Memory B cell (primary cell): ENCODE measurements around the gene ATP6AP1.
A peak's percentile ranks its signal among the peaks of the same experiment; 100 is the strongest.
"Not testable (repeated sequence)": the region's sequence is repeated elsewhere in the genome, so short reads cannot be mapped to it uniquely, and the experiment has no call there.

Source experiments
- ATAC-seq: fragments of 150-1000 bp; cut with Tn5 transposase; 2 replicates; pipeline ENCODE4 v1.10.0; 2021; ENCODE audit warnings: low read depth, mild to moderate bottlenecking, moderate library complexity
- DNase-seq, 2 donors: peaks; one replicate each; pipeline ENCODE4 v3.0.0; 2022; ENCODE audit warnings: low spot score in 2 of 2
- H3K27ac Mint-ChIP-seq: one replicate; pipeline ENCODE4 v1.8.0; 2022; ENCODE audit warnings: mild to moderate bottlenecking, moderate library complexity, mixed read lengths
- H3K27me3 Mint-ChIP-seq: one replicate; pipeline ENCODE4 v1.8.0; 2022; ENCODE audit warnings: mixed read lengths
- H3K36me3 Mint-ChIP-seq: one replicate; pipeline ENCODE4 v1.8.0; 2022; ENCODE audit warnings: mild to moderate bottlenecking, mixed read lengths
- H3K4me1 Mint-ChIP-seq: one replicate; pipeline ENCODE4 v1.8.0; 2022; ENCODE audit warnings: mixed read lengths
- H3K4me3 Mint-ChIP-seq: one replicate; pipeline ENCODE4 v1.8.0; 2022; ENCODE audit warnings: mild to moderate bottlenecking, moderate library complexity, mixed read lengths
- H3K9me3 Mint-ChIP-seq: one replicate; pipeline ENCODE4 v1.8.0; 2022; ENCODE audit warnings: mixed read lengths

Gene ATP6AP1

DNA sequence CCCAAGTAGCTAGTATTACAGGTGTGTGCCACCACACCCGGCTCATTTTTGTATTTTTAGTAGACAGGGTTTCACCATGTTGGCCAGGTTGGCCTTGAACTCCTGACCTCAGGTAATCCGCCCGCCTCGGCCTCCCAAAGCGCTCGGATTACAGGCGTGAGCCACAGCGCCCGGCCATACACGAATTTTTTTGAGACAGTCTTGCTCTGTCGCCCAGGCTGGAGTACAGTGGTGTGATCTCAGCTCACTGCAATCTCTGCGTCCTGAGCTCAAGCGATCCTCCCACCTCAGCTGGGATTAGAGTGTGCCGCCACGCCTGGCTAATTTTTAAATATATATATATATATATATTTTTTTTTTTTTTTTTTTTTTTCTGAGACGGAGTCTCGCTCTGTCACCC is 32.1 kb upstream of the ATP6AP1 start:
- H3K27me3 Mint-ChIP-seq, result not testable (repeated sequence)

DNA sequence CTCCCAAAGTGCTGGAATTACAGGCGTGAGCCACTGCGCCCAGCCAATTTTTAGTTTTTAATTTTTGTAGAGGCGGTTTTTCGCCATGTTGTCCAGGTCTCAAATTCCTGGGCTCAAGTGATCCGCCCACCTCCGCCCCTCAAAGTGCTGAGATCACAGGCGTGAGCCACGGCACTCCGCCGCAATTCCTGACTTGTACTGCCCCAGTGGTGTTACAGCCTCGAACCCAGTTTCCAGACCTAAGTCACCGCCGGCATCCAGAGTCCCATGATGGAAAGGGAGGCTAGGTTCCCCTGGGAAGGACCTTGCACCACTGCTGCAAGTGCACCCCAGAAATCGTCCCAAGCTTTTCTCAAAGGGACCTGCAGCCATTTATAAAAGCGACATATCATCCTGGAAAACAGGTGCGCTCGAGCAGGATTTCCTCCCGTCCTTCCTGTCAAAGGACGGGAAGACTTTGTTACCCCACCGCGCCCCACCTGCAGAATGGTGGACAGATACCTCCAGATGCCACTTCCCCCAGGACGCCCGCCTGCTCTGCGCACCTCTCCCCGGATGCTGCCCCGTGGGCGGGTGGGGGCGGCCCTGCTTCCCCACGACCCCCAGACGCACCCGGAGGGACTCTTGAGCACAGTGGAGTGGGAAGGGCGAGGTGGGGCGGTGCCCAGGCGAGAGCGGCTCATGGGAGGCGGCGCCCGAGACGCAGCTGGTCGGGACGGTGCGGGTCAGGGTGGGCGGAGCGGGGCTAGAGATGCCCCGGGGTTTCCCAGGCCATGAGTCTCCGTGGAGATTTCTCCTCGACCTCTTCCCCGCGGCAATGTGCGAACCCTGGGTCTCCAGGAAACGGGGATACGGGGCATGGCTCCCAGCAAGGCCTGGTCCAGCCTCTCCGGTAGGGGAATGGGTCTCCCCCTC is 31.2 kb upstream of the ATP6AP1 start:
- Mint-ChIP-seq H3K27me3 (no peaks in the 10 kb centered on the region), H3K36me3 (peaks cover 9% of the 10 kb centered on the region), H3K4me3 (peak overlapping the region; percentile 98), H3K9me3 (no peaks in the 10 kb centered on the region), H3K27ac (peak overlapping the region; percentile 99), H3K4me1 (peaks cover 12% of the 10 kb centered on the region)
- DNase-seq (peak; percentile 52 to 57), ATAC-seq (peak; percentile 59)

More for the DNA sequence above, 32.1 kb upstream of the ATP6AP1 start:
- Mint-ChIP-seq H3K4me1 (peaks cover 12% of the 10 kb centered on the region), H3K4me3 (peak overlapping the region; percentile 98)
- H3K9me3 Mint-ChIP-seq, ATAC-seq, H3K27ac Mint-ChIP-seq, DNase-seq, H3K36me3 Mint-ChIP-seq: not testable (repeated sequence)

DNA sequence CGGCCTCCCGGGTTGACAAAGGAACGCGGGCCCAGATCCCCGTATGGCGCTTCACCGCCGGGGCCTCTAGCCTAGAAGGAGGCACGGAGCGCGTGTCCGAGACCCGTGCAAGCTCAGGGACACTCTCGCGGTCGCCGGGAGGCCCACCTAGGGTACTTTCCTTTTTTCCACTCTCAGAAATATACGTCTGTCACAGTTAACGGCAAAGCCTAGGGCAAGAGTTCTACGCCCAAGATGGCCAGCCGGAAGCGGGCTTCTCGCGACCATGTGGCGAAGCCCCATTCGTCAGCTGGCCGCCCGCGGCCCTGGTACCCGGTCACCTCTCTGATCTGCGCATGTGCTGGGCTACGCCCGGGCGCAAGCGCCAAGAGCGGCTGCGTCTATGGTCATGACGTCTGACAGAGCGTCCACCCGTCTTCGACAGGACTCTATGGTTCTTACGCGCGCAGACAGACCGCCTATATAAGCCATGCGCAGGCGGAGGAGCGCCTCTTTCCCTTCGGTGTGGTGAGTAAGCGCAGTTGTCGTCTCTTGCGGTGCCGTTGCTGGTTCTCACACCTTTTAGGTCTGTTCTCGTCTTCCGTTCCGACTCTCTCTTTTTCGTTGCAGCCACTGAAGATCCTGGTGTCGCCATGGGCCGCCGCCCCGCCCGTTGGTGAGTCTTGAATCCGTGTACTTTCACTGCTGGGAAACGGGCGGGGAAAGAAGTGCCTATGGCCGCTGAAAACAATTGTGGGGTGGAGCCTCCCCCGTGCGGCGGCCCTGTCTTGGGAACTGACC is 30.4 kb upstream of the ATP6AP1 start, which contains the start of gene RPL10:
Gene RPL10 (plus strand): TSS at position 490 of the 780 bp plus-strand sequence. CDS start 143 bp downstream, at position 633.
- H3K27me3 Mint-ChIP-seq, result no peaks in the 10 kb centered on the region
- peak; percentile 75 to 84 for DNase-seq
- peak; percentile 75 for ATAC-seq
- H3K9me3 Mint-ChIP-seq, result no peaks in the 10 kb centered on the region
- peaks cover 9% of the 10 kb centered on the region for H3K36me3 Mint-ChIP-seq
- peak within 1 kb of the TSS; percentile 98 for H3K4me3 Mint-ChIP-seq
- H3K4me1 Mint-ChIP-seq, result peaks cover 12% of the 10 kb centered on the region
- peak within 1 kb of the TSS; percentile 99 for H3K27ac Mint-ChIP-seq

DNA sequence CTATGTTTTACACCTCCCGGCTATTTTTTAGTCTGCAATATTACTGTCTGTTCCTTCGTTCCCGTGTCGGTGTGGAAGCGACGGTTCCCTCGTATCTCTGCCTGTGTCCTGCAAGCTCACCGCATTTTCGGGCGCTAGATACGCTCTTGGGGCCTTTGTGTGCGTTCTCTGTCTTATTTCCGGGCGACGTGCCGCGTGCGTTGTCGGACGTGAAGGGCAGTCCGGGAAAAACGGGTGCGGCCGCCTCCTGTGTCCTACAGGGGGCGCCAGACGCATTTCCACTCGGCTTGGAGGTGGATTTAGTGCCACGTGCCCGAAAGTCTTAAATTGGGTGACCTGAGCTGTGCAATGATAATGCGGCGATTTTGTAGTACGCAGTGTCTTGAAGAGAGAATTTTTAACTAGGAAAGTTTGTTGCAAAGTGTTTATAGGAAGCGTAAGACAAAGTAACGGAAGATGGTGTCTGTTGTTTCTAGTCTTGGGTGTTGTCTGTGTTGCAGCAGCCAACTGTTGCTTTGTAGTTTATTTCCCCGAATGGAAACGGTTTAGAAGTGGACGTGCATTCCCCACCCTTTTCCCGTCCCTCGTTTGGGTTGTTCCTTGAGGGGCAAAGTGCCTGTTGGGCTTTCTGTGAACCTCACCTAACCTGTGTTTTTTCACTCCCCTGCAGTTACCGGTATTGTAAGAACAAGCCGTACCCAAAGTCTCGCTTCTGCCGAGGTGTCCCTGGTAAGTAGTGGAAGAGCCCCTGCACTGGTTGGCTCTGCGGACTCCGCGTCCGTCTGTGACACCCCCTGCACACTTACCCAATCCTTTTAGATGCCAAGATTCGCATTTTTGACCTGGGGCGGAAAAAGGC is 29.6 kb upstream of the ATP6AP1 start:
- peak; percentile 73 to 77 for DNase-seq
- Mint-ChIP-seq H3K36me3 (peaks cover 11% of the 10 kb centered on the region), H3K4me3 (peak overlapping the region; percentile 98), H3K27ac (peak overlapping the region; percentile 99), H3K9me3 (no peaks in the 10 kb centered on the region), H3K27me3 (no peaks in the 10 kb centered on the region), H3K4me1 (peaks cover 12% of the 10 kb centered on the region)
- peak; percentile 39 for ATAC-seq

DNA sequence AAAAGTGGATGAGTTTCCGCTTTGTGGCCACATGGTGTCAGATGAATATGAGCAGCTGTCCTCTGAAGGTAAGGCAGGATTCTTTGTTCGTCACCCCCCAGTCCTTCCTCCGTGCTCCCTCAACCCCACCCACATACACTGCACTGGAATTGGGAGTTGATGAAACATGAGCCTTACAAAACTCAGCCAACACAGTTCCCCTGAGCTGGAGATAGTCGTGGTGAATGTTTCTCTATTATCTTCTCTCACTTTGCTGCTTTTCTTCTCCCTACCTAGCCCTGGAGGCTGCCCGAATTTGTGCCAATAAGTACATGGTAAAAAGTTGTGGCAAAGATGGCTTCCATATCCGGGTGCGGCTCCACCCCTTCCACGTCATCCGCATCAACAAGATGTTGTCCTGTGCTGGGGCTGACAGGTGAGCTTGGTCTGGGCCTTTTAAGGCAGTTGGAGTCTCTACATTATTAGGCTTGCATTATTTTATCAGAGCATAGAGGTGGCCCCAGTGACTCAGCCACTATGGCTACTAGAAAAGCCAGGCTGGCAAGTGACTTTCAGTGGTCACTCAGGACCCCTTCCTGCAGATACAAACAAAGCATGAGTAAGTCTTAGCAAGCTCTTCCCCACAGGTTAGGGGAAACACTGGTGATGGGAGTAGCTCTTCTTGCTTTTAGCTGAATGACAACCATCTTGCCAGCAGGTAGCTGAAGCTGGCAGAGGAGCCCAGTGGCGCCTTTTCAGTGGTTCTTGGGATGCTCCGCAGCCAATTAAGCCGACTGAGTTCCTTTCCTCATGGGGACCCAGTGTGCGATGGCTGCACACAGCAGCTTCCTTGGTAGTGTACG is 28.7 kb upstream of the ATP6AP1 start:
- peak overlapping the region; percentile 99 for H3K27ac Mint-ChIP-seq
- no peak for ATAC-seq
- DNase-seq, result no peak
- H3K27me3 Mint-ChIP-seq, result no peaks in the 10 kb centered on the region
- peaks cover 11% of the 10 kb centered on the region for H3K36me3 Mint-ChIP-seq
- no peaks in the 10 kb centered on the region for H3K9me3 Mint-ChIP-seq
- peaks cover 12% of the 10 kb centered on the region for H3K4me1 Mint-ChIP-seq
- H3K4me3 Mint-ChIP-seq, result peak overlapping the region; percentile 98

DNA sequence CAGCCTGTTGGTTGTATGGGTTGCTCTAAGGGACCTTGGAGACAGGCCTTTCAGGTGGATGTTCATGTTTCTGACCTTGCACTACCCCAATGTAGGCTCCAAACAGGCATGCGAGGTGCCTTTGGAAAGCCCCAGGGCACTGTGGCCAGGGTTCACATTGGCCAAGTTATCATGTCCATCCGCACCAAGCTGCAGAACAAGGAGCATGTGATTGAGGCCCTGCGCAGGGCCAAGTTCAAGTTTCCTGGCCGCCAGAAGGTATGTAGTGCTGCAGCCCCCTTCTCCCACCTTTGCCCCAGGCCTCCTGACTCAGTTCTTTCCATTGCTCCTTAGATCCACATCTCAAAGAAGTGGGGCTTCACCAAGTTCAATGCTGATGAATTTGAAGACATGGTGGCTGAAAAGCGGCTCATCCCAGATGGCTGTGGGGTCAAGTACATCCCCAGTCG is 28.1 kb upstream of the ATP6AP1 start:
- H3K9me3 Mint-ChIP-seq, H3K27me3 Mint-ChIP-seq, DNase-seq, H3K27ac Mint-ChIP-seq, ATAC-seq: not testable (repeated sequence)
- peaks cover 11% of the 10 kb centered on the region for H3K36me3 Mint-ChIP-seq
- H3K4me1 Mint-ChIP-seq, result peaks cover 12% of the 10 kb centered on the region
- H3K4me3 Mint-ChIP-seq, result peak overlapping the region; percentile 21

DNA sequence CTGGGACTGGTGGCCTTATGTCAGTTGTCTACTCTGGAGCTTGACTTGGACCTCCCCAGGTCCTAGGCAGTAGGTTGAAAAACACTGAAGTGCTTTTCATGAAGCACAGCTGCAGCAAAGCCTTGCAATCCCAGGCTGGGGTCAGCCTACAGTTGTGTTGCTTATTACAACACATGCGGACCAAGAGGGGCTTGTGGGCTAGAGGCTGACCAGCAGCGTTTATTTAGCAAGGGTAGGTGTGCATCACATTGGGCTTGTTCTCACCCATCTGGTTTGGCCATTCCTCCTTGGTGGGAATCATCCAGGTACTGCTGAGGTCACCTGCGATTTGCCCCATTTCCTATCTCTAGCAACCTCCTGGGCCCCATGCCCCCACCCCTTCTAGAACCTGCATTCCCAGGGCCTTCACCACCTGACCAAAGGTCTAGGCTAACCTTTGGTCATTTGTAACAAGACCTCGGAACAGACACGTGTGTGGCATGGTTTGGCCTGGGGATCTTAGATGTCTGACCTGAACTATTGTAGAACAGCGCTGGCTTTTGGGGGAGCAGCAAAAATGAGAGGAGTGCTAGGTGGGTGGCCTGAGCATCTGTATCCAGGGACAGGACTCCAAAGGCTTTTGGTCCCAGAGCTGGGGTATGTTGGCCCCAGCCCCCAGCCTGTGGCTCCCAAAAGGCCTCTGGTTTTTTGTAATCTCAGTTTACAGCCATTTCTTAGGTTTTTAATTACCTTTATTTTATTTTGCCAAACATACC is 27.3 kb upstream of the ATP6AP1 start:
- Mint-ChIP-seq H3K4me1 (peaks cover 12% of the 10 kb centered on the region), H3K36me3 (peaks cover 11% of the 10 kb centered on the region), H3K9me3 (no peaks in the 10 kb centered on the region), H3K27ac (no peak overlapping the region), H3K27me3 (no peaks in the 10 kb centered on the region), H3K4me3 (no peak overlapping the region)
- DNase-seq, result no peak
- no peak for ATAC-seq

DNA sequence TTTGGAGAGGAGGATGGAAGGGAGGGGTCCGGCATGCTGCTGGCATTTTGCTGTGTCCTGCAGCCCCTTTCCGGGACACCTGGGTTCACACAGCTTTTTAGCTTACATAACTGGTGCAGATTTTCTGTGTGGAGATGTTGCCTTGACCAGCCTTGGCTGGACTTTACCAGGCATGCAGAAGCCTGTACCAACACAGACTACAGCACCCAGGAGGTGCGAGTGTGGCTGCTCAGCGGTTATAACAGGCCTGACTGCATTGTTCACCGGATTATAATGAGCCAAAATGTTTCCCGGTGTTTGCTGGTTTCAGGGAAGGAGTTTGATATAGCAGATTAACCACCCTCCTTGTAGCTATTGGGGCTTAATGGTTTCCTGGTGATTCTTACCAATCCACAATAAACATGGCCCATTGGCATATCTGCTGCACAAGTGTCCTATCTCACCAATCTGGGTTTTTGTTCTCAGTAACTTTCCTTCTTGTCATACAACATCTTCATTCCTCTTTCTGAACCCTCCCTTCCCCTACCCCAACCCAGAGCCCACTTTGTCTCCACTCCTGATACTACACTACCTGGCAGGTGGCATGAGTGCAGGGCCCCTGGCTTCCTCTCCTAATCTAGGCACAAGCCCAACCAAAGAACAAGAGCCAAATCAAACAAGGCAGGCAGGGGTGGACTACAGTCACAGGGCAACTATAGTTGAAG is 26.4 kb upstream of the ATP6AP1 start:
- peaks cover 11% of the 10 kb centered on the region for H3K36me3 Mint-ChIP-seq
- no peak for ATAC-seq
- no peaks in the 10 kb centered on the region for H3K9me3 Mint-ChIP-seq
- H3K27me3 Mint-ChIP-seq, result no peaks in the 10 kb centered on the region
- no peak overlapping the region for H3K4me3 Mint-ChIP-seq
- H3K27ac Mint-ChIP-seq, result no peak overlapping the region
- peaks cover 10% of the 10 kb centered on the region for H3K4me1 Mint-ChIP-seq
- no peak for DNase-seq

DNA sequence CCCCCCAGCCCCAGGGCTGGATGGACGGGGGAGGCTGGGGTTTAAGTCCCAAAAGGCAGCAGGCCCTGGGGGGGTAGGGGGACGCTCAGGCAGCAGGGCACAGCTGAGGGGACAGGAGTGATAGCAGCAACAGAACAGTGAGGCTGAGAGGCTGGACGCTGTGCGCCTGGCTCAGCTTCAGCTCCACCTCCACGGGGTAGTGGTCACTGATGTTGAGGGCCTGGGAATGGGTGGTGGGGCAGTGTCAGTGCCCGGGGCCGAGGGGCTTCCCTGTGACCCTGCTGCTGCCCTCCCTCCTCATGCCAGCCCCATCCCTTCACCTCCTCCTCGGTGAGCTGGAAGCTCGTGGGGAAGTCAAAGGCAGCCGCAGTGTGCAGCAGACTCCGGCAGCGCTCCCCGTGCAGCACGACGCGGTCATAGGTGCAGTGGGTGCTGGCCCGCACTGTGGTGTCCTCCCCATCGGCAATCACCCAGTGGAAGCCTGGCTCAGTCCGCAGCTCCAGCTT is 25.8 kb upstream of the ATP6AP1 start:
- no peak overlapping the region for H3K4me3 Mint-ChIP-seq
- no peak for ATAC-seq
- H3K27me3 Mint-ChIP-seq, result no peaks in the 10 kb centered on the region
- DNase-seq, result no peak
- peaks cover 10% of the 10 kb centered on the region for H3K4me1 Mint-ChIP-seq
- peaks cover 11% of the 10 kb centered on the region for H3K36me3 Mint-ChIP-seq
- no peak overlapping the region for H3K27ac Mint-ChIP-seq
- no peaks in the 10 kb centered on the region for H3K9me3 Mint-ChIP-seq

DNA sequence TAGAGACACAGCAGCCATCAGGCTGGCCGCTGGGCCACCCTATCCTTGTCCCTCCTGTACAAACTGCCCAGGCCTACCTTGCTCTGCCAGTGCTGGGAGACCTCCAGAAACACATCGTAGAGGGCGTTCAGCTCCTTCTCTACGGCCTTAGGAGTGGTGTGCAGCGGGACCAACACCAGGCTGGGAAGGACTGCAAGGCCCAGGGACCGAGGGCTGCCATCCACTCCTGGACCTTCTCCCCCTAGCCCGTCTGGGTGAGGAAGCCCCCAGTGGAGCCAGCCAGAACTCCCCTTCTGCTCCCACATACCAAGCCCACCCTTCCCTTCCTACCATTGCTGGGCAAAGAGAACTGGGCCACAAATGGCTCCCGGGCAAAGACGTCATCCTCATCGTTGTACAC is 25.3 kb upstream of the ATP6AP1 start:
- no peak overlapping the region for H3K27ac Mint-ChIP-seq
- H3K36me3 Mint-ChIP-seq, result peaks cover 11% of the 10 kb centered on the region
- H3K4me1 Mint-ChIP-seq, result peaks cover 10% of the 10 kb centered on the region
- DNase-seq (no peak), ATAC-seq (no peak)
- no peaks in the 10 kb centered on the region for H3K9me3 Mint-ChIP-seq
- H3K27me3 Mint-ChIP-seq, result no peaks in the 10 kb centered on the region
- H3K4me3 Mint-ChIP-seq, result no peak overlapping the region

DNA sequence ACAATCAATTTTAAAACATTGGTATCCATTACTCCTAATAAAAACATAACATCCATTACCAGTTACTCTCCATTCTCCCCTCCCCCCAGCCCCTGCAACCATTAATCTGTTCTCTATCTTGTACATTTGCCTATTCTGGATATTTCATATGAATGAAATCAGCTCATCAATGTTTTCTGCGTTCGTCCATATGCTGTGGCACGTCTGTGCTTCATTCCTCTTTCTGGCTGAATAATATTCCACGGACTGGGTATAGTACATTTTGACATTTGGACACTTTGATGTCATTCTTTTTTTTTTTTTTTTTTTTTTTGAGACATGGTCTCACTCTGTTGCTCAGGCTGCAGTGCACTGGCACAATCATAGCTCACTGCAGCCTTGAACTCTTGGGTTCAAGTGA is 24.6 kb upstream of the ATP6AP1 start:
- peaks cover 8% of the 10 kb centered on the region for H3K36me3 Mint-ChIP-seq
- no peaks in the 10 kb centered on the region for H3K9me3 Mint-ChIP-seq
- ATAC-seq, result no peak
- no peak overlapping the region for H3K4me3 Mint-ChIP-seq
- H3K27ac Mint-ChIP-seq, result no peak overlapping the region
- no peaks in the 10 kb centered on the region for H3K27me3 Mint-ChIP-seq
- no peak for DNase-seq
- peaks cover 11% of the 10 kb centered on the region for H3K4me1 Mint-ChIP-seq
